Astrocyte (in vitro differentiated cells and primary cell): ENCODE data around the gene CYP19A1. TPM values are rescaled to one million over a fixed set of nuclear protein-coding genes. Genes with fewer than 3 reads are reported as not detected.

Source experiments
- DNase-seq: peaks from one replicate; pipeline ENCODE4 v3.0.0-alpha.2; 2010; ENCODE audit warnings: low read depth
- FAIRE-seq: peaks from 2 replicates; lab custom pipeline; 2011; peaks lifted over from hg19 to GRCh38; lab: Jason Lieb, UNC
- H2AFZ ChIP-seq: 2 replicates; pipeline ENCODE4 v1.6.0; 2012; ENCODE audit warnings: low read depth, low read length, inconsistent platforms
- H3K27ac ChIP-seq: 2 replicates; pipeline ENCODE4 v1.5.1; 2011; ENCODE audit warnings: low read depth, low read length, inconsistent platforms
- H3K27me3 ChIP-seq: 2 replicates; pipeline ENCODE4 v1.6.0; 2011; ENCODE audit warnings: low read length, inconsistent platforms; ENCODE audit not compliant: insufficient read depth
- H3K36me3 ChIP-seq: 2 replicates; pipeline ENCODE4 v1.5.1; 2011; ENCODE audit warnings: low read length, inconsistent platforms; ENCODE audit not compliant: insufficient read depth
- H3K4me1 ChIP-seq: 2 replicates; pipeline ENCODE4 v1.5.1; 2011; ENCODE audit warnings: low read length, inconsistent platforms; ENCODE audit not compliant: insufficient read depth
- H3K4me2 ChIP-seq: 2 replicates; pipeline ENCODE4 v1.6.0; 2012; ENCODE audit warnings: low read length, inconsistent platforms
- H3K4me3 ChIP-seq: 2 replicates; pipeline ENCODE4 v1.5.1; 2011; ENCODE audit warnings: low read depth, mild to moderate bottlenecking, low read length, inconsistent platforms; ENCODE audit not compliant: insufficient read depth
- H3K79me2 ChIP-seq: 2 replicates; pipeline ENCODE4 v1.6.0; 2012; ENCODE audit warnings: mild to moderate bottlenecking, low read length, inconsistent platforms; ENCODE audit not compliant: insufficient read depth
- H3K9ac ChIP-seq: 2 replicates; pipeline ENCODE4 v1.6.0; 2012; ENCODE audit warnings: mild to moderate bottlenecking, low read length, inconsistent platforms
- H3K9me3 ChIP-seq: 2 replicates; pipeline ENCODE4 v1.5.1; 2012; ENCODE audit warnings: low read depth, mild to moderate bottlenecking, low read length, inconsistent platforms; ENCODE audit not compliant: insufficient read depth
- H4K20me1 ChIP-seq: 2 replicates; pipeline ENCODE4 v1.6.0; 2012; ENCODE audit warnings: low read length, inconsistent platforms; ENCODE audit not compliant: insufficient read depth
- H3K27ac Mint-ChIP-seq: one replicate; pipeline ENCODE4 v1.8.0; 2021; ENCODE audit warnings: mild to moderate bottlenecking, mixed read lengths; ENCODE audit not compliant: unreplicated experiment
- H3K27me3 Mint-ChIP-seq: one replicate; pipeline ENCODE4 v1.8.0; 2021; ENCODE audit warnings: low read depth, mixed read lengths; ENCODE audit not compliant: unreplicated experiment
- H3K36me3 Mint-ChIP-seq: one replicate; pipeline ENCODE4 v1.8.0; 2021; ENCODE audit warnings: low read depth, mixed read lengths; ENCODE audit not compliant: unreplicated experiment
- H3K4me1 Mint-ChIP-seq: one replicate; pipeline ENCODE4 v1.8.0; 2021; ENCODE audit warnings: low read depth, mixed read lengths; ENCODE audit not compliant: unreplicated experiment
- H3K4me3 Mint-ChIP-seq: one replicate; pipeline ENCODE4 v1.8.0; 2021; ENCODE audit warnings: mild to moderate bottlenecking, moderate library complexity, mixed read lengths; ENCODE audit not compliant: unreplicated experiment
- H3K9me3 Mint-ChIP-seq: one replicate; pipeline ENCODE4 v1.8.0; 2021; ENCODE audit warnings: mild to moderate bottlenecking, mixed read lengths; ENCODE audit not compliant: unreplicated experiment
- EZH2 ChIP-seq: IDR thresholded peaks from 2 replicates; pipeline ENCODE4 v1.6.1; 2012; ENCODE audit warnings: mild to moderate bottlenecking, low read length, inconsistent platforms; ENCODE audit not compliant: insufficient read depth
- total RNA-seq: library from RNA; stranded (reverse); gene quantifications from 2 replicates; pipeline ENCODE4 v1.2.1, GENCODE V29; 2021
- TF ChIP-seq, protein P1 (sequence below): IDR thresholded peaks from 2 replicates; pipeline ENCODE4 v1.5.1; 2011; ENCODE audit warnings: low read depth, mild to moderate bottlenecking, inconsistent platforms, low read length, moderate library complexity; ENCODE audit not compliant: insufficient read depth

CYP19A1 gene
- total RNA-seq, 1 donor from 2014 or later, result 0.75 TPM

DNA sequence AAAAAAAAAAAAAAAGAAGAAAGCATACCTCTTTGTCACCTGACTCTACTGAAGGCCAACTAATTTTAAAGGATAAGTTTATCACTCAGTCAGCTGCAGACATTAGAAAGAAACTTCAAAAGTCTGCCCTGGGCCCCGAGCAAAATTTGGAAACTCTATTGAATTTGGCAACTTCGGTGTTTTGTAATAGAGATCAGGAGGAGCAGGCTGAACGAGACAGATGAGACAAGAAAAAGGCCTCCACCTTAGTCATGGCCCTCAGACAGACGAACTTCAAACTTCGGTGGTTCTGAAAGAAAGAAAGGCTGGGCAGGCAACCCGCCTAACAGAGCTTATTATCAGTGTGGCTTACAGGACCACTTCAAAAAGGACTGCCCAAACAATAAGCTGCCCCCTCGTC is 21.6 kb upstream of the CYP19A1 start:
- no peaks in the 10 kb centered on the region for H3K9me3 ChIP-seq
- H3K27ac ChIP-seq, result no peak overlapping the region
- no peaks in the 10 kb centered on the region for H3K4me1 ChIP-seq
- no peak overlapping the region for H3K4me3 Mint-ChIP-seq
- no peaks in the 10 kb centered on the region for H3K79me2 ChIP-seq
- peaks cover 23% of the 10 kb centered on the region for H3K27me3 ChIP-seq
- TF ChIP-seq, protein P1, sequence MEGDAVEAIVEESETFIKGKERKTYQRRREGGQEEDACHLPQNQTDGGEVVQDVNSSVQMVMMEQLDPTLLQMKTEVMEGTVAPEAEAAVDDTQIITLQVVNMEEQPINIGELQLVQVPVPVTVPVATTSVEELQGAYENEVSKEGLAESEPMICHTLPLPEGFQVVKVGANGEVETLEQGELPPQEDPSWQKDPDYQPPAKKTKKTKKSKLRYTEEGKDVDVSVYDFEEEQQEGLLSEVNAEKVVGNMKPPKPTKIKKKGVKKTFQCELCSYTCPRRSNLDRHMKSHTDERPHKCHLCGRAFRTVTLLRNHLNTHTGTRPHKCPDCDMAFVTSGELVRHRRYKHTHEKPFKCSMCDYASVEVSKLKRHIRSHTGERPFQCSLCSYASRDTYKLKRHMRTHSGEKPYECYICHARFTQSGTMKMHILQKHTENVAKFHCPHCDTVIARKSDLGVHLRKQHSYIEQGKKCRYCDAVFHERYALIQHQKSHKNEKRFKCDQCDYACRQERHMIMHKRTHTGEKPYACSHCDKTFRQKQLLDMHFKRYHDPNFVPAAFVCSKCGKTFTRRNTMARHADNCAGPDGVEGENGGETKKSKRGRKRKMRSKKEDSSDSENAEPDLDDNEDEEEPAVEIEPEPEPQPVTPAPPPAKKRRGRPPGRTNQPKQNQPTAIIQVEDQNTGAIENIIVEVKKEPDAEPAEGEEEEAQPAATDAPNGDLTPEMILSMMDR, result no peak
- TF ChIP-seq EZH2, result no peak
- no peak overlapping the region for H2AFZ ChIP-seq
- no peak overlapping the region for H3K27ac Mint-ChIP-seq
- DNase-seq (no peak), FAIRE-seq (no peak)
- H3K4me3 ChIP-seq, result no peak overlapping the region
- no peak overlapping the region for H3K4me2 ChIP-seq
- no peaks in the 10 kb centered on the region for H3K9me3 Mint-ChIP-seq
- no peak overlapping the region for H3K9ac ChIP-seq
- no peaks in the 10 kb centered on the region for H3K4me1 Mint-ChIP-seq
- no peaks in the 10 kb centered on the region for H3K36me3 Mint-ChIP-seq
- H3K36me3 ChIP-seq, result no peaks in the 10 kb centered on the region
- H3K27me3 Mint-ChIP-seq, result no peaks in the 10 kb centered on the region
- no peaks in the 10 kb centered on the region for H4K20me1 ChIP-seq

DNA sequence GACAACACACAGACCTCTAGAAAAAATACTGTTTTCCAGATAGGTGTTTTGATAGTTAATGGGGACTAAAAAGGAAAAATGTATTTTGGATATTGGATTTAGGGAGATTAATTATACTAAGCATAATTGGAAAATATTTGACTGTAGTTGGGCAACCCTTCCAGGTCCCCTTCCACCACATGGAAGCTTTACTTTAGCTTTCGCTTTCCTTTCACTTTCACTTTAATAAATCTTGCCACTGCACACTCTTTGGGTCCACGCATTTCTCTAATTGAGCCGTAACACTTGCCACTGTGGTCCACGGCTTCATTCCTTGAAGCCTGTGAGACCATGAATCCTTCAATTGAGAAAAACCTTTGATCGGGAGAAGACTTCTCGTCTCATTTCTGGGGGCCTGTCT is 18.6 kb upstream of the CYP19A1 start:
- peak; percentile 13 for FAIRE-seq
- H3K9me3 Mint-ChIP-seq, result no peaks in the 10 kb centered on the region
- H3K9me3 ChIP-seq, result no peaks in the 10 kb centered on the region
- H4K20me1 ChIP-seq, result no peaks in the 10 kb centered on the region
- H3K27me3 ChIP-seq, result peaks cover 27% of the 10 kb centered on the region
- H3K36me3 ChIP-seq, result no peaks in the 10 kb centered on the region
- DNase-seq, result no peak
- no peaks in the 10 kb centered on the region for H3K79me2 ChIP-seq
- peaks cover 6% of the 10 kb centered on the region for H3K27me3 Mint-ChIP-seq
- TF ChIP-seq EZH2, result no peak
- TF ChIP-seq, protein P1, result no peak
- no peak overlapping the region for H3K4me3 ChIP-seq
- H3K4me2 ChIP-seq, result no peak overlapping the region
- H3K27ac Mint-ChIP-seq, result no peak overlapping the region
- no peaks in the 10 kb centered on the region for H3K4me1 Mint-ChIP-seq
- H3K4me1 ChIP-seq, result no peaks in the 10 kb centered on the region
- no peak overlapping the region for H3K27ac ChIP-seq
- H3K4me3 Mint-ChIP-seq, result no peak overlapping the region
- no peaks in the 10 kb centered on the region for H3K36me3 Mint-ChIP-seq
- H2AFZ ChIP-seq, result no peak overlapping the region
- H3K9ac ChIP-seq, result no peak overlapping the region

DNA sequence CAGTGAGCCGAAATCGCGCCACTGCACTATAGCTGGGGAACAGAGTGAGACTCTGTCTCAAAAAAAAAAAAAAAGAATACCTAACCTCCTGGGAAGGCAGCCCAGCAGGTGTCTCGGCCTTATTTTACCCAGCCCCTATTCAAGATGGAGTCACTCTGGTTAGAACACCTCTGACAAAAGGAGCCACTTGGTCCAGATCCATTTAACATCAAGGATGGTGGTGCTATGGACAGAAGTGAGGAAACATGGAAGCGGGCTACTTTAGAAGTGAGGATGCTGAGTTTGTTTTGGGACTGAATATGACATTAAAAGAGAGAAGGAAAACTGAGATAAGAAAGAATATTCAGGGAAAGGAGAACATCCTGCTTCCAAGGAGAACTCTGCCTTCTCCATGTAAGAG is 17.8 kb upstream of the CYP19A1 start:
- H3K4me1 Mint-ChIP-seq, result no peaks in the 10 kb centered on the region
- Histone ChIP-seq H3K4me2 (no peak overlapping the region), H3K27me3 (peaks cover 30% of the 10 kb centered on the region), H3K4me3 (no peak overlapping the region), H3K27ac (no peak overlapping the region), H3K36me3 (no peaks in the 10 kb centered on the region), H3K9me3 (no peaks in the 10 kb centered on the region), H3K9ac (no peak overlapping the region), H3K4me1 (no peaks in the 10 kb centered on the region), H3K79me2 (no peaks in the 10 kb centered on the region), H2AFZ (no peak overlapping the region), H4K20me1 (no peaks in the 10 kb centered on the region)
- peaks cover 7% of the 10 kb centered on the region for H3K27me3 Mint-ChIP-seq
- FAIRE-seq (no peak), DNase-seq (no peak)
- no peaks in the 10 kb centered on the region for H3K9me3 Mint-ChIP-seq
- H3K36me3 Mint-ChIP-seq, result no peaks in the 10 kb centered on the region
- H3K27ac Mint-ChIP-seq, result no peak overlapping the region
- no peak overlapping the region for H3K4me3 Mint-ChIP-seq
- TF ChIP-seq, protein P1, result no peak
- no peak for TF ChIP-seq EZH2
